Activated naive CD4-positive, alpha-beta T cell treated with anti-CD3 and anti-CD28 coated beads for 36 hours (primary cell): ENCODE data around the gene ZNF506. TPM values are rescaled to one million over a fixed set of nuclear protein-coding genes. Genes with fewer than 3 reads are reported as not detected.
"Not testable (repeated sequence)": the region's sequence is repeated elsewhere in the genome, so short reads cannot be mapped to it uniquely, and the experiment has no call there.

Experiments used
- CTCF ChIA-PET: fragments of 350-600 bp; sonication (Branson Sonifier 250); formaldehyde crosslinking; loops from one replicate; lab custom pipeline; 2021; ENCODE audit warnings: antibody characterized with exemption; lab: Charles Lee
- DNase-seq: peaks from one replicate; pipeline ENCODE4 v3.0.0-alpha.2; 2020
- H3K27ac Mint-ChIP-seq: one replicate; pipeline ENCODE4 v1.8.0; 2021; ENCODE audit warnings: mild to moderate bottlenecking, mixed read lengths
- H3K27me3 Mint-ChIP-seq: one replicate; pipeline ENCODE4 v1.8.0; 2021; ENCODE audit warnings: low read depth, mixed read lengths
- H3K36me3 Mint-ChIP-seq: one replicate; pipeline ENCODE4 v1.8.0; 2021; ENCODE audit warnings: low read depth, mixed read lengths
- H3K4me1 Mint-ChIP-seq: one replicate; pipeline ENCODE4 v1.8.0; 2021; ENCODE audit warnings: low read depth, mixed read lengths
- H3K4me3 Mint-ChIP-seq: one replicate; pipeline ENCODE4 v1.8.0; 2021; ENCODE audit warnings: mild to moderate bottlenecking, moderate library complexity, mixed read lengths
- H3K9me3 Mint-ChIP-seq: one replicate; pipeline ENCODE4 v1.8.0; 2021; ENCODE audit warnings: mixed read lengths
- intact Hi-C: fragments of 100-400 bp; cut with micrococcal nuclease; formaldehyde crosslinking; loops from one replicate; pipeline ENCODE4 v1.15.1; 2023
- total RNA-seq, 2 experiments: library from RNA; stranded (reverse); gene quantifications; one replicate each; pipeline ENCODE4 v1.2.3, GENCODE V29; 2021

The ZNF506 gene
- total RNA-seq, 2 experiments from 2014 or later: 32.6 to 34.0 TPM

DNA sequence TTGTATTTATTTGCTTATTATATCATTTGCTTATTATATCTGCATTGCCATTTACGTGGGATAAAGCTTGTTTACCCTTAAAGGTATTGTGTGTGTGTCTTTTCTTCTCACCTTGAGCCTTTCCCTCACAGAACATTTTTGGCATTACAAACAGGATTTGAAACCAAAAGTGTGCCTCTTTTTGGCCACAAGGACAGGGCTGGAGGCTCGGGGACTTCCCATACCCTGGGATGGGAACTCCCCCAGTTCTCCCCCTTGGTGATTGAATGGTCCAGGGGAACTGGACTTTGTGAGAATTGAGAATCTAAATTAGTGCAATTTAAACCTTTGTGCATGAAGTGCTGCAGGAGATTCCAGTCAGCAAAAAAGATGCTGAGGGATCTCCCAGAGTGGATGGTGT lies 2.4 kb upstream of the ZNF506 start:
- H3K36me3 Mint-ChIP-seq: peaks cover 29% of the 10 kb centered on the region
- no peak overlapping the region for H3K27ac Mint-ChIP-seq
- peaks cover 23% of the 10 kb centered on the region for H3K4me1 Mint-ChIP-seq
- no peaks in the 10 kb centered on the region for H3K27me3 Mint-ChIP-seq
- intact Hi-C loops: no loop called here
- no peak overlapping the region for H3K4me3 Mint-ChIP-seq
- H3K9me3 Mint-ChIP-seq: peaks cover 32% of the 10 kb centered on the region
- DNase-seq: no peak
- CTCF ChIA-PET: no interaction called here

DNA sequence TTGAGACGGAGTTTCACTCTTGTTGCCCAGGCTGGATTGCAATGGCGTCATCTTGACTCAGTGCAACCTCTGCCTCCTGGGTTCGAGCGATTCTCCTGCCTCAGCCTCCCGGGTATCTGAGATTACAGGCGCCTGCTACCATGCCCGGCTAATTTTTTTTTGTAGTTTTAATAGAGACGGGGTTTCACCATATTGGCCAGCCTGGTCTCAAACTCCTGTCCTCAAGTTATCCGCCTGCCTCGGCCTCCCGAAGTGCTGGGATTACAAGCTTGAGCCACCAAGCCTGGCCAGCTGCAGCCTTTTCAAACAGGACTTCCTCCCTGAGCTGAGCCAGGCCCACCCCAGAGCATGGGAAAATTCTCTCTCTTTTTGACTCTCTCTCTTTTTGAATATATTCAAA lies 426 bp upstream of the ZNF506 start:
- peak; percentile 29 for DNase-seq
- not testable (repeated sequence) for H3K27me3 Mint-ChIP-seq
- Mint-ChIP-seq H3K27ac (peak overlapping the region; percentile 100), H3K4me1 (peaks cover 41% of the 10 kb centered on the region), H3K9me3 (peaks cover 19% of the 10 kb centered on the region), H3K4me3 (peak overlapping the region; percentile 100), H3K36me3 (peaks cover 39% of the 10 kb centered on the region)
- CTCF ChIA-PET: interaction anchor here (0.7 to 1.1 kb wide), 2 partner anchors 46 to 1683 kb away, joined by 3 to 7 read pairs; partner anchors contain the start of gene ZNF429
- intact Hi-C loops: loop anchor here (1.0 kb wide), 6 partner anchors 43 to 256 kb away; partner anchors contain the start of genes ZNF101, ZNF14, ZNF253 and ZNF93

DNA sequence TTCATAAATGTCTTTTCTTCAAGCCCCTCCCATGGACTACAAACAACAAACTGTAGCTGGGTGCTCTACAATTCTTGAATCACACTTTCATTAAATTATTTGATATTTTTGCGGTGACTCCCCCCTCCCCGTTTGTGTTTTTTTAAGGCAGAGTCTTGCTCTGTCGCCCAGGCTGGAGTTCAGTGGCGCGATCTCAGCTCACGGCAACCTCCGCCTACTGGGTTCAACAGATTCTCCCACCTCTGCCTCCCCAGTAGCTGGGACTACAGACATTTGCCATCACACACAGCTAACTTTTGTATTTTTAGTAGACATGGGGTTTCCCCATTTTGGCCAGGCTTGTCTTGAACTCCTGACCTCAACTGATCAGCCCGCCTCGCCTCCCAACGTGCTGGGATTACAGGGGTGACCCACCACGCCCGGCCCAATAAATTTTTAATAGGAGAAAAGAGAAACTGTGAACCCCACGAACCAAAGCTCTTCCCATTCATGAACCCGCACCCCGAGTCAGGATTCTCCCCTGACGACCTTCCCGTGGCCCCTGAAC lies 703 bp downstream of the ZNF506 start:
- peak; percentile 36 for DNase-seq

DNA sequence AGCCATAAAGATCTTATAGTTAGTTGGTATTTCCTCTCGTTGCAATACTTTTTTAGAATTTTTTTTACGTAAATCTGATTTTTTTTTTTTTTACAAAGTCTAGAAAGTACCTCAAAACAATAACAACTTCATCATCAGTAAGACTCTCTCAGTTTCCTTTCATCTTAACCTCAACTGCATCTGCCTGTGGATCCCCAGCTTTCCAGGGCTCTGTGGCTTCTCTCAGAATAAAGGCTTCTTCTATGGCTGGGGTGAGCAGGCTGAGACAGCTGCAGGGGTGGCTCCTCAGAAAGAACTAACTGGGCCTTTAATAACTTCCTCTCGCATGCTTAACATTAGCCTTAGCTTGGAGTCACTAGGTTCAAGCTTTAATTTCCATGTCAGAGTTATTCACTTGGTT lies 4.2 kb downstream of the ZNF506 start:
- H3K4me3 Mint-ChIP-seq: peak overlapping the region; percentile 59
- peaks cover 69% of the 10 kb centered on the region for H3K4me1 Mint-ChIP-seq
- intact Hi-C loops: loop anchor here (1.0 kb wide), 9 partner anchors 12 to 301 kb away; partner anchors contain the start of genes NDUFA13 and ZNF101
- H3K36me3 Mint-ChIP-seq: peaks cover 74% of the 10 kb centered on the region
- H3K27ac Mint-ChIP-seq: peak overlapping the region; percentile 97
- H3K9me3 Mint-ChIP-seq: peaks cover 20% of the 10 kb centered on the region
- peak; percentile 87 for DNase-seq
- CTCF ChIA-PET: interaction anchor here (0.6 to 1.7 kb wide), 2 partner anchors 50 to 223 kb away, joined by 3 to 4 read pairs; no protein-coding TSS in a partner anchor
- H3K27me3 Mint-ChIP-seq: no peaks in the 10 kb centered on the region

More for the DNA sequence above, 703 bp downstream of the ZNF506 start:
- Mint-ChIP-seq H3K4me3 (peak overlapping the region; percentile 100), H3K27me3 (no peaks in the 10 kb centered on the region), H3K27ac (peak overlapping the region; percentile 100), H3K9me3 (peaks cover 12% of the 10 kb centered on the region), H3K4me1 (peaks cover 50% of the 10 kb centered on the region), H3K36me3 (peaks cover 47% of the 10 kb centered on the region)
- CTCF ChIA-PET: interaction anchor here (0.6 to 1.1 kb wide), 3 partner anchors 10 to 80 kb away, joined by 3 to 7 read pairs (median 3); partner anchors contain the start of gene ZNF93
- intact Hi-C loops: loop anchor here (1.0 kb wide), 6 partner anchors 44 to 257 kb away; partner anchors contain the start of genes ZNF101, ZNF14, ZNF253 and ZNF93

DNA sequence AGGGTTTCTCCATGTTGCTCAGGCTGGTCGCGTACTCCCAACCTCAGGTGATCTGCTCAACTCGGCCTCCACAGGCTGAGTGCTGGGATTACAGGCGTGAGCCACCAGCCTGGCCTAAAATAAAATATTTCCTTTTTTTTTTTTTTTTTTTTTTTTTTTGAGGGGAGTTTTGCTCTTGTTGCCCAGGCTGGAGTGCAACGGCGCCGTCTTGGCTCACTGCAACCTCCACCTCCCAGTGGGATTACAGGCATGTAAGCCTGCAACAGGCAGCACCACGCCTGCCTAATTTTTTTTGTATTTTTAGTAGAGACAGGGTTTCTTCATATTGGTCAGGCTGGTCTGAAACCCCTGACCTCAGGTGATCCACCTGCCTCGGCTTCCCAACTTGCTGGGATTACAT lies 4.9 kb downstream of the ZNF506 start:
- Mint-ChIP-seq H3K27me3 (no peaks in the 10 kb centered on the region), H3K36me3 (peaks cover 80% of the 10 kb centered on the region), H3K4me1 (peaks cover 74% of the 10 kb centered on the region), H3K27ac (peak overlapping the region; percentile 97), H3K9me3 (peaks cover 20% of the 10 kb centered on the region), H3K4me3 (peak overlapping the region; percentile 59)
- DNase-seq: no peak
- CTCF ChIA-PET: interaction anchor here (1.7 kb wide), 1 partner anchor 51 kb away, joined by 3 read pairs; no protein-coding TSS in a partner anchor
- intact Hi-C loops: loop anchor here (1.0 kb wide), 9 partner anchors 11 to 300 kb away; partner anchors contain the start of genes NDUFA13 and ZNF101

DNA sequence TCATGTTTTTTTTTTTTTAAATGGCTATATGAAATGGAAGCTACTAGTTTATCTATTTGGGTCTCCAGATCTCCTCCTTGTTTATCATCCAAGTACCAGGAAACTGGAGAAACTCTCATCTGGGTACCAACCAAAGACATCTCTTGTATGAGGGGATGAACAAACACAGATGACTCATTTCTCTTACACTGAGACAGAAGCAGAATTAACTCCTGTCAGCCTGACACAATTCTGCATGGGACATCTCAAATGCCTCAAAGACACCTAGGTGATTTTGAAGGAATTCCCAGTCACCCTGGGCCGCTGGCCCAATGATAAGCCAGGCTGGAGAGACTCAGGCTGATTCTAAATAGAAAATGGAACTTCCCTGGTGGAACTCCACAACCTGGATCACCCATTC lies 9.6 kb downstream of the ZNF506 start:
- H3K27me3 Mint-ChIP-seq, CTCF ChIA-PET, H3K4me3 Mint-ChIP-seq: not testable (repeated sequence)
- intact Hi-C loops: loop anchor here (5.0 kb wide), 1 partner anchor 125 kb away; no protein-coding TSS in a partner anchor
- Mint-ChIP-seq H3K36me3 (peaks cover 77% of the 10 kb centered on the region), H3K27ac (peak overlapping the region; percentile 75), H3K4me1 (peaks cover 44% of the 10 kb centered on the region), H3K9me3 (peaks cover 23% of the 10 kb centered on the region)
- peak; percentile 18 for DNase-seq

DNA sequence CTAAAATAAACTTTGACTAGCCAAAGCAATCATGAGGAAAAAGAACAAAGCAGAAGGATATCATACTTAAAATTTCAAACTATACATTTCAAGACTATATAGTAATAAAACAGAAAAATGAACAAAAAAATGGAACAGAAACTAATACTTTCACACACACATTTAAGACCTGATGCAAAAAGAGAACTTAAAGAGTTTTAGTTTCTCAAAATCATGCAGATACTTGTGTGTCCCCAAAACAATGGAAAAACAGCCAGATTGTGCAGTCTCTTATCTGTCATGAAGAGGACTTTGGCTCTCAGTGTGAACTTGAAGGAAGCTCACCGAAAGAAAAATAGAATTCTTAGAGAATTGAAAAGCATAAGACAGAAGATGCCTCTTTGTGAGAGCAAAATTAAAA lies 16.1 kb downstream of the ZNF506 start:
- peaks cover 36% of the 10 kb centered on the region for H3K9me3 Mint-ChIP-seq
- DNase-seq: no peak
- H3K36me3 Mint-ChIP-seq: peaks cover 73% of the 10 kb centered on the region
- CTCF ChIA-PET: no interaction called here
- H3K27ac Mint-ChIP-seq: peak overlapping the region; percentile 72
- intact Hi-C loops: loop anchor here (1.0 kb wide), 1 partner anchor 12 kb away; no protein-coding TSS in a partner anchor
- H3K4me1 Mint-ChIP-seq: peaks cover 26% of the 10 kb centered on the region
- H3K4me3 Mint-ChIP-seq: no peak overlapping the region
- H3K27me3 Mint-ChIP-seq: no peaks in the 10 kb centered on the region

DNA sequence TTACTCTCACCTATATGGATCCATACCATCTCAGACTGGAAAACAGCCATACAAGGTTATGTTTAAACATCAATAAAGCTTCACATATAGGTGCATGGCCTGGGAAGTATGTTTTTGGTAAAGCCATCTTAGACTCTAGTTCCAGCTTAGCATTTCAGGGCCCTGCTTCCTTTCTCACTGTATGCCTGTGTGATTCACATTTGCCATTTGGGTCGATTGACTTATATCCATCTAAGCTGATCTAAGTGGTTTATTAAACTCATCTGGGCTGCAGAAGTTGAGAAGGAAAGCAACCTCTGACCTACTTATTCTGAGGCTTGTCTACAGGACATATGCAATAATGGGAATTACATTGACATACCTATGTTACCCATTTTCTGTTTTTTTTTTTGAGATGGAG lies 33.5 kb downstream of the ZNF506 start:
- no peak for DNase-seq
- H3K27me3 Mint-ChIP-seq: no peaks in the 10 kb centered on the region
- peaks cover 17% of the 10 kb centered on the region for H3K4me1 Mint-ChIP-seq
- peaks cover 14% of the 10 kb centered on the region for H3K9me3 Mint-ChIP-seq
- CTCF ChIA-PET: interaction anchor here (1.4 kb wide), 1 partner anchor 12 kb away, joined by 4 read pairs; no protein-coding TSS in a partner anchor
- H3K27ac Mint-ChIP-seq: peak overlapping the region; percentile 10
- peaks cover 76% of the 10 kb centered on the region for H3K36me3 Mint-ChIP-seq
- H3K4me3 Mint-ChIP-seq: no peak overlapping the region
- intact Hi-C loops: no loop called here

DNA sequence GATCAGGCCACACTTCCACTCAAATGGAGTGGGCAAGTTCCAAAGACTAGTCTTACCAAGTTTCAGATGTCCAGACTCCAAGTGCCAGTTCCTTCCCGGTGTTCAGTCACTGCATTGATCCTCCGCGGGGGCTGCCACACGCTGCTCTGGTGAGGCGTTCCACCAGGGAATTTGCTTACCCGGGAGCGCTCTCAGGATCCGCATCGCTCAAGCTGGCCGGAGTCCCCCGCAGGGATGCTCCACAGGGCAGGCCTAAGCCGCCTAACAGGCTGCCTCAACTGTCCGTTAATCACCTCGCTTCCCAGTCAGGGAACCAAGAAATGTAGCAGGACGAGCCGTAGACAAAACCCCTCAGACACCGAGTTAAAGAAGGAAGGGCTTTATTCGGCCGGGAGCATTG lies 36.1 kb downstream of the ZNF506 start:
- H3K4me3 Mint-ChIP-seq, CTCF ChIA-PET, intact Hi-C loops, H3K27ac Mint-ChIP-seq, DNase-seq, H3K27me3 Mint-ChIP-seq: not testable (repeated sequence)
- peaks cover 79% of the 10 kb centered on the region for H3K36me3 Mint-ChIP-seq
- peaks cover 21% of the 10 kb centered on the region for H3K9me3 Mint-ChIP-seq
- H3K4me1 Mint-ChIP-seq: peaks cover 32% of the 10 kb centered on the region

DNA sequence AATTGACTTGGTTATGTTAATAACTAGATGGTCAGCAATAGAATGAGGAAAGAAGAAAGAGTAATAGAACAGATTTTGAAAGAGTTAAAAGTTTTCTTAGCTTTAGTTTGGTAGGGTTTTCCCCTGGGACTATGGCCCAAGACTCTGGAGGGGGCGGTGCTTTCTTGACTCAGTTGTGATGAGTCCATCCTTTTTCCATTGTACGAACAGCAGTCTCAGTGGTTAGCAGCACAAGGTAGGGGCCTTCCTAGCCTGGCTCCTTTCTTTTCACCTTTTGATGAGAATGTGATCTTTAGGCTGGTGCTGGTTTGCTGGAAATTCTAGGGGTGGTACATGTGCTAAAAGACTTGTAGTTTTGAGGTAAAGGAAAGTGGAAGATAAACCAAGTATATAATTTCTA lies 38.8 kb downstream of the ZNF506 start:
- no peak overlapping the region for H3K4me3 Mint-ChIP-seq
- CTCF ChIA-PET: interaction anchor here (0.6 kb wide), 1 partner anchor 39 kb away, joined by 3 read pairs; the partner anchor contains the start of gene ZNF506
- H3K9me3 Mint-ChIP-seq: peaks cover 26% of the 10 kb centered on the region
- no peaks in the 10 kb centered on the region for H3K27me3 Mint-ChIP-seq
- peaks cover 79% of the 10 kb centered on the region for H3K36me3 Mint-ChIP-seq
- H3K4me1 Mint-ChIP-seq: peaks cover 50% of the 10 kb centered on the region
- peak overlapping the region; percentile 77 for H3K27ac Mint-ChIP-seq
- peak; percentile 79 for DNase-seq
- intact Hi-C loops: no loop called here

DNA sequence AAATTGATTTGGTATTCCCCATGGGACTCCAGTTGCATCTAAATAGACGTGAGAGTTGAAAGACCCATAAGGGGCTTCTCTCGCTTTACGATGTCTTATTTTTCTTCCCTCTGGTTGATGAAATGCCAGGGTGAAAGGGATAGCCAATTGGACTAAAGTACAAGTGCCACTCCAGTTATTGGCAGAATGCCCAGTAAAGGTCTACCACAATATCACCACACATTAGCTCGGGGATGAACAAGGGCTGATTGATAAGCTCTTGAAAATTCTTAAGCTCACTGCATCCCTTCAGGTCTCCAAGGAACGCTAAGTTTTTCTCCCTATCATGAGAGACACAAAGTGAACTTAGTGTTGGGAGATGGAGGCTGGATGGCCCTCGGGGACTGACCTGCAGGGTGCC lies 39.8 kb downstream of the ZNF506 start:
- peak overlapping the region; percentile 42 for H3K27ac Mint-ChIP-seq
- peaks cover 73% of the 10 kb centered on the region for H3K36me3 Mint-ChIP-seq
- H3K9me3 Mint-ChIP-seq: peaks cover 26% of the 10 kb centered on the region
- intact Hi-C loops, CTCF ChIA-PET, H3K4me3 Mint-ChIP-seq, DNase-seq, H3K27me3 Mint-ChIP-seq: not testable (repeated sequence)
- H3K4me1 Mint-ChIP-seq: peaks cover 58% of the 10 kb centered on the region

DNA sequence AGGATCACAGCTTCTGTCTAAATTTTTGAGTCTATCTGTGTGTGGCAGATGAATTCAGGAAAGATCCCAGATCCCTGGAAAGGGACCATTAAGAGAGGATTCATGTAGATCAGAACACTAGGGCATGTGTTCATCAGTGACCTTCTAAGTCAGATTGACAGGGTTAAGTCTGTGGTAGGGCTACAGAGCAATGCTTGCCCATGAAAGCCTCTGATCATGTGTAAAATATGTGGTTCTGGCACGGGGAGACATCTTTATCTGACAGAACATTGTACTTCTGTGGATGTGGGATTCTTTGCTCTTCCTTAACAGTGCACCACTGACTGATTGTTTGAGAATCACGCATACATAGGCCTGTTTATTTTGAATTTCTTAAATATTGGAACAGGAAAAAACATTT lies 42.9 kb downstream of the ZNF506 start:
- H3K27me3 Mint-ChIP-seq: no peaks in the 10 kb centered on the region
- H3K36me3 Mint-ChIP-seq: peaks cover 45% of the 10 kb centered on the region
- peaks cover 20% of the 10 kb centered on the region for H3K9me3 Mint-ChIP-seq
- H3K4me3 Mint-ChIP-seq: no peak overlapping the region
- CTCF ChIA-PET: interaction anchor here (1.1 to 1.4 kb wide), 2 partner anchors 8 to 246 kb away, joined by 3 read pairs; no protein-coding TSS in a partner anchor
- H3K27ac Mint-ChIP-seq: peak overlapping the region; percentile 23
- no peak for DNase-seq
- peaks cover 56% of the 10 kb centered on the region for H3K4me1 Mint-ChIP-seq
- intact Hi-C loops: loop anchor here (10.0 kb wide), 1 partner anchor 244 kb away; the partner anchor contains the start of gene CILP2
